ENCODE results near the gene AP3B1.

DNA sequence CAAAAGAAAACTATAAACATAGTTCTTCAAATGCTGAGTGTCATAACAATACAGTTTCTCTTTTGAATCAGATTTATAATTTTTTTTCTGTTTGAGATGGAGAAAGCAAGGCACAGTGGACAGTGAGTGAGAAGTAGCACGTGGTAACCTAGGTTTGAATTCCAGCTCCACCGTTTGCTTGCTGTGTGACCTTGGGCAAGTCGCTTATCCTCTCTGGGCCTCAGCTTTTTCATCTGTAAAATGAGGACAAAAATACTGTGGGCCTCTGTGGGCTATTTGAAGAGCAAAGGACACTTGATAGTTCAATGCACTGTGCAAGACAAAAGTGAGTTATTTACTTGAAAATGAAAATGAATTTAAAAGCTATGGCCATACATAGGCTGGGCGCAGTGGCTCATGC, 330.7 kb downstream of the AP3B1 start:
- TF ChIP-seq, protein P1, sequence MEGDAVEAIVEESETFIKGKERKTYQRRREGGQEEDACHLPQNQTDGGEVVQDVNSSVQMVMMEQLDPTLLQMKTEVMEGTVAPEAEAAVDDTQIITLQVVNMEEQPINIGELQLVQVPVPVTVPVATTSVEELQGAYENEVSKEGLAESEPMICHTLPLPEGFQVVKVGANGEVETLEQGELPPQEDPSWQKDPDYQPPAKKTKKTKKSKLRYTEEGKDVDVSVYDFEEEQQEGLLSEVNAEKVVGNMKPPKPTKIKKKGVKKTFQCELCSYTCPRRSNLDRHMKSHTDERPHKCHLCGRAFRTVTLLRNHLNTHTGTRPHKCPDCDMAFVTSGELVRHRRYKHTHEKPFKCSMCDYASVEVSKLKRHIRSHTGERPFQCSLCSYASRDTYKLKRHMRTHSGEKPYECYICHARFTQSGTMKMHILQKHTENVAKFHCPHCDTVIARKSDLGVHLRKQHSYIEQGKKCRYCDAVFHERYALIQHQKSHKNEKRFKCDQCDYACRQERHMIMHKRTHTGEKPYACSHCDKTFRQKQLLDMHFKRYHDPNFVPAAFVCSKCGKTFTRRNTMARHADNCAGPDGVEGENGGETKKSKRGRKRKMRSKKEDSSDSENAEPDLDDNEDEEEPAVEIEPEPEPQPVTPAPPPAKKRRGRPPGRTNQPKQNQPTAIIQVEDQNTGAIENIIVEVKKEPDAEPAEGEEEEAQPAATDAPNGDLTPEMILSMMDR (IDR thresholded peaks at IDR 0.05): no peak
- TF ChIP-seq POLR2A (IDR thresholded peaks at IDR 0.05) (no peak), POLR2AphosphoS5 (IDR thresholded peaks at IDR 0.05) (no peak)
